Stimulated activated CD4-positive, alpha-beta T cell treated with anti-CD3 and anti-CD28 coated beads, Interleukin-15, amount 100 ng/mL, for 24 hours (primary cell): ENCODE data around the gene SNX25.

Experiments
- DNase-seq: peaks from one replicate; pipeline ENCODE4 v3.0.0-alpha.2; 2020

The SNX25 gene

DNA sequence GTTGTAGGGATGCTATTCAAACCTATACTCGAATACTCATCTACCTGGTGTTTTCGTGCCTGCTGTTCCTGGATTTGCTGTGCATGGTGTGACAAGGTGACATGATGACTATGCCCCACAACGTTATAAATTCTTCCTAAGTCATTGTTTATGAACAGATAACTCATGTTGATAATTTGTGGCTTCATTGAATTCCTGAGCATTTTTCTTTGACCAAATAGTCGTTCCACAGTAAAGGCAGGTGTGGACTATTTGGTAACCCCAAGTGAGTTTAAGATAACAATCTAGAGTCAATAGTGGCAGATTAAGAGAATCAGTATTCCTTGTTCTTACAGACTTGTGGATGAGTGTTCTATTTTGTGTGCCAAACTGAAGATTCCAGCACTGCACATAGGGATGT lies 59.9 kb downstream of the SNX25 start:
- no peak for DNase-seq

DNA sequence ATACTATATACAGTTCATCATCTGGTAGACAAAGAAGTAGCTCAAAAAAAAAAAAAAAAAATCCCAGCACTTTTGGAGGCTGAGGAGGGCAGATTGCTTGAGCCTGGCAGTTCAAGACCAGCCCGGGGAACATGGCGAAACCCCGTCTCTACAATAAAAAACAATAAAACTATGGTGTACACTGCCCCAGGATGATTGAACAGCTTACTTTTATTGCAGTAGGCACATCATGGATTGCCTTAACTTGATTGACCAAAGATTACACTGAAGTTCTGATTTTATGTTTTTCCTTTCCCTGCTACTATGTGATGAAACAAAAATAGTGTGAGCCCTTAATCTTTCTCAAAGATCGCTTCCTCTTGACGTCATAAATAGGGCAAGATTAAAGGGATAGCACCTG lies 60.6 kb downstream of the SNX25 start:
- DNase-seq, result no peak

DNA sequence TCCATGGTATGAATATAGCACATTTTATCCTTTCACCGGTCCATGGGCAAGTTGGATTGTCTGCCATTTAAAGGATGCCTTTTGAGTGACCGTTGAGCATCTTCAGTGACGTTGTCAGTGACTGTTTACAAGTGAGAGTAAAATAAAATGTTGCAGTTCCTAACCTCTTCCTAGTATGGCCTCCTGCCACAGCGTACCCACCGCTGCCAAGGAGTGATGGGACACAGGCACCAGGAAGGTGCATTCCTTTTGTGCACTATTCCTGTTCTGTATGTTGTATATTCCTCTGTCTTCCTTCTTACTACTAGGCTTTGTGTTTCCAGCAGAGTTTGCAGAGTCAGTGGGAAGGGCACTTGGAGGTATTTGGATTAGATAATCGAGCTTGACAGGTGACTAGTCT lies 61.5 kb downstream of the SNX25 start:
- DNase-seq, result no peak

DNA sequence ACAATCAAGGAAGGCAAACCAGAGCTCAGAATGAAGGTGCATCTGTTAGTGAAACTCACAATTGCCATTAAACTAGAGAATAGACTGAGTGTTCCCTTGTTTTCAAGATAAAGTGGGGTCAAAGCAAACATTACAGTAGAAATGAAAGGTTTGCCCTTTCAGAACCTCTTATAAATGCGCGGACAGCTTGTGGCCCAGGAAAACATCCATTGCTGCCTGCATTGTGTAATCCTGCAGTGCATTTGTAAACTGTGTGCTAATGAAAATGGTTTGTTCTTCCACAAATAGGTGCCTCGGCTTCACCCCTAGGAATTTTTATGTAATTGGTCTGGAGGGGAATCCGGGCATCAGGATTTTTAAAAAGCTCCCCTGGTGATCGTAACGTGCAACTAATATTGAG lies 62.8 kb downstream of the SNX25 start:
- DNase-seq, result no peak

DNA sequence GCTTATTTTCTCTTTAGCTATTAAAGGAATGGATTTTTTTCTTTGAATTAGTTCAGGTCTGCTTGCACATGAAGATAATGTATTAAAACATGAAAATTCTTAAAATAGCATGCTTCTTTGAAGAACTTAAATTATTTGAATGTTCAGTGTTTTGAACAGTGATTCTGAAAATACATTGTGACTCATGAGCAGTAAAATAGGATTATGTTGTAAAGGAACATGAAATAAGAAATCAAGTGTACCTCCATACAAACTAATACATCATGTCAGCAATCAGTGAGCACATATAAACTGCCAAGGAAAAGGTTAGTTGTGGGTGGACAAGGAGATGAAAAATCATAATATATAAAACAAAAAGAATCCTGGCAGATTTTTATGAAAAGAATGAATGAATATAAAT lies 66.1 kb downstream of the SNX25 start:
- no peak for DNase-seq

DNA sequence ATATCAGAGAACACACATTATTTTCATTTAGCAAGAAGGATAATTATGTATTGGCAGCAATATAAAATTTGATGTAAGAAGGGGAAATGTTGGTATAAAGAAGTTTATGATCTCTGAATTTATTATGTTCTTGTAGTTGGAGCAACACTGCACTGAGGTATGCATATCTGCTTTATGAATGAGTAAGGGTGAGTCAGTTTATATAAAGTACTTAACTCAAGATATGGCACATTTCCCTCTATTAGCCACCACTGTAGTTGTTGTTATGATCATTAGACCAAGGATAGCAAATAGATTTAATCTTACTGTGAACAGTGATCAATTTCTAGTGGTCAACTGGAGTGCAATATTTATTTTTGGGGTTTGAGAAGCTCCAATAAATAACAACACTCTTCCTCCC lies 66.6 kb downstream of the SNX25 start:
- DNase-seq, result no peak

DNA sequence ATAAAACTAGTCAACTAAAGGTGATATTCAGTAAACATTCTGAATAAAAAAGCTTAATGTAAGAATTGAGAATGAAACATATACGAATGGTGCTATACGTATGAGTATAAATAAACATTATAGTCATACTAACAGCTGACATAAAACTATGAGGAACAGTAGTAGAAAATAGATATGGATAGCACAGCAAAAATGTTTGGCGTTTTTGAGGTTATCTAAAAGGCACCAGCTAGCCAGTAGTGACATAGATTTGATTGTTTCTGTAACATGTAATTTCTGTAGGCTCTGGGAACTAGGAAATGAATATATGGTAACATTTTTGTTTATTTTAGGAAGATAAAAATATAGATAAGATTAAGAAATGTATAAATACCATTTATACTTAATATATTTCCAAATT lies 69.3 kb downstream of the SNX25 start:
- DNase-seq, result no peak

DNA sequence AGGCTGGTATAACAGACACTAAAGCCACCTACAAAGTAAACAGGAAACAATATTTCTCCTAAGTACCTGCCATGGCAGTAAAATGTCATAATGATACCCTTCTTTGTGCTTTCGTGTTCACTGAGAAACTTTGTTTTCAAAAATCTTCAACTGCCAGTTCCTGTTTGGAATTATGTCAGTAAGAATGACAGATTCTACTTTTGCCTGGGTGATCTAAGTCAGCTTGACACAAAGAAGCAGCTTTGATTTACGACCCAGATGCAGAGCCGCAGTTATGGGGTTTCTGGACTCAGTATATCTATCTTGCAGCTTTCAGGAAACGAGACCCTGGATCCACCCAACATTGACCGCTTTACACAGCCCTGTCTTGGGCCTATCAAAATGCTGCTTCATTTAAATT lies 71.2 kb downstream of the SNX25 start:
- no peak for DNase-seq

DNA sequence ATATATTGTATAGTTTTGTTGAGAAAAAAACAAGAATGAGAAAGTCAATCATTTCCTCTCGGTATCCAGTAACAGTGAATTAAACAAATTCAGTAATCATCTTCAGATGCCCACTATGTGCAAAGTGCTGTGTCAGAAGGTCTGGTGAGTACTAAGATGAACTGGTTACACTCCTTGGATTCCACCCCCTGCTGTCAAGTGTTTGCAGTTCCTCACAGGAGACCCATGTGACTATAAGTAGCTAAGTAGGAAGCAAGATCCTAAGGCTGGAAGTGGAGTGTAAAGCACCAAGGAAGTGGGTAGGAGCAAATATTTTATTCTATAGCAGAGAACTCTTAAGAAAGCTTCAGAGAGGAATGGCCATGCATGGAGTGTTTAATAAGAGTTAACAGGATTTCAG lies 73.6 kb downstream of the SNX25 start:
- no peak for DNase-seq

DNA sequence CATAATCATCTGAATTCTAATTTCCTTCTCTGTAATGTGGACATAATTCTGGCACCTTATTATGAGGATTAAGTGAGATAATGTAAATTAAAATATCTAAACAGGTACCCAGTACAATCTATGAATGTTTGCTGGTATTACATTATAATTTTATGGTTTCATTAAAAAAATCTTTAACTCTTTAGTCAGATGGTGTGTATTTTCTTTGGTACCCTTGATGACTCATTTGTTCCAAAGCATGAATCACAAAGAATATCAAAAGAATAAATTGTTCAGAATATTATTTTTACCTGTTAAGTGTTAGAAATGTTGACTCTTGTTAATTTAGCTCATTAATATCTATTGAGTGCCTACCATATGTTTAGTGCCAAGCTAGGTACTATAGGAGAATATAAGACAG lies 74.3 kb downstream of the SNX25 start:
- no peak for DNase-seq

DNA sequence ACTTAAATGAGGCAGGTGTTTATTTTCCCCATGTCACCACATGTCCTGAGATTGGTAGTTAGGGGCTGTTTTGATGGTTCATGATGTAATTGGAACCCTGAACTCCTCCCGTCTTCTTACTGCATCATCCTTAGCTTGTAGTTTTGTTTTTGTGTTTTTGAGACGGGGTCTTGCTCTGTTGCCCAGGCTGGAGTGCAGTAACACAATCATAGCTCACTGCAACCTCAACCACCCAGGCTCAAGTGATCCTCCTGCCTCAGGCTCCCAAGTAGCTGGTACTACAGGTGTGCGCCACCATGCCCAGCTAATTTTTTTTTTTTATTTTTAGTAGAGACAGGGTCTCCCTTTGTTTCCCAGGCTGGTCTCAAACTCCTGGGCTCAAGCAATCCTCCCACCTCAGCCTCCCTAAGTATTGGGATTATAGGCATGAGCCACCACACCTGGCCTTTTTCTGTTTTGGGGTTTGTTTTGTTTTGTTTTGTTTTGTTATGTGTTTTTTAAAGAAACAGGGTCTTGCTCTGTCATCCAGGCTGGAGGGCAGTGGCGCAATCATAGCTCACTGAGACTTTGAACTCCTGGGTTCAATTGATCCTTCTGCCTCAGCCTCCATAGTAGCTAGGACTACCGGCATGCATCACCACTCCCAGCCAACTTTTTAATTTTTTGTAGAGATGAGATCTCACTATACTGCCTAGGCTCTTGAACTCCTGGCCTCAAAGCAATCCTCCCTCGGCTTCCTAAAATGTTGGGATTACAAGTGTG lies 76.4 kb downstream of the SNX25 start:
- no peak for DNase-seq

DNA sequence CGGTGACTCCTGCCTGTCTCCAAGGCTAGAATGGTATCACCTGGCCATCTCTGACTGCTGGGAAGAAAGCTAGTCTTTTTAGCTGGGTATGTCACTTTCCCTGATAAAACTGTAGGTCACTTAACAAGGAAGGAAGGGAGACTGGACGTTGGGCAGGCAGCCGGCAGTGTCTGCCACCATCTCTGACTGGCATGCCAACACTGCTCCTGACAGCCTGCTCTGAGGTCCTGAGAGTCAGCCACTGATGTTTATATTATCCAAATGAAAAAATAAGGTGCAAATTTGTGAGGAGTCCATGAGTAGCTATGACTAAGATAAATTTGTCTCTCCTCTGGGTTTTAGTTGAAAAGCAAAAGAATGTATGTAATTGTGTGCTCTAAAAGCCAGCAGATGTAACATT lies 77.2 kb downstream of the SNX25 start:
- DNase-seq, result no peak

DNA sequence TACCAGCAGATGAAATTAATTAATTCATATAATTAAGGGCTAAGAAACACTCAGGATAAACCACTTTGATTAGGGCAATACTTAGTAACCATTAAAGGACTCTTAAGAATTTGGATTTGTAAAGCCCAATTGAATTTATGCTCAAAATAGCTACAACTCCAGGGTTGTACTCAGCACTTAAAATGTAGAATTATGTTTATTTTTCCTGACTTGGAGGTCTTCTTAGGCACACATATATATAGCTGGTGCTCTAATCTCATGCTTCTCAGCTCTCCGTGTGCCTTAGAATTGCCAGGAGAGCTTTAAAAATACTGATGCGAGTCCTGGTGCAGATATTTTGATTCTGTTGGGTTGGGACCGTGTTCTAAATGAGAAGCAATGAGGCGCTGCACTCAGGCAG lies 77.6 kb downstream of the SNX25 start:
- DNase-seq, result no peak

DNA sequence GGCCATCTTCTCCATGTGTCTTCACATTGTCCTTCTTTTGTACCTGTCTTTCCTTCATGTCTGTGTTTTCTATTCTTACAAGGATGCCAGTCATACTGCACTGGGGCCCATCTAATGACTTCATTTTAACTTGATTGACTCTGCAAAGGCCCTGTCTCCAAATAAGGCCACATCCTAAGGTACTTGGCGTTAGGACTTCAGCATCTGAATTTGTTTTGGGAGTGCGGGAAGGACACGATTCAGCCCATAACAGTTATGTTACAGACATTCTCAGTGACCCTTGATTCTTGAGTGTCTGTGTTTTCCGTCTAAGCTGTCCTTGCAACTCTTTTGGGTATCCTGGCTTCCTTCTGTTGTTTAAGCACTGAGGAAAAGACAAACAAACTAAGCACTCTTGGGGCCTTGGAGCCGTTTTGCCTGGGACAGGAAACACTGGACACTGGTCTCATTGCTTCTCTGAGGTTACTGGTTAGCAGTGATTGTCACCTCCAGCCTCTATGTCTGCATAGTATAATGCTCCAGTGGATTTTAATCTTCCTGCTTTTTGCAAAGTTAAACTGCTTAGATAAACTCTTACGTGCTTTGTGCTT lies 80.7 kb downstream of the SNX25 start:
- no peak for DNase-seq

DNA sequence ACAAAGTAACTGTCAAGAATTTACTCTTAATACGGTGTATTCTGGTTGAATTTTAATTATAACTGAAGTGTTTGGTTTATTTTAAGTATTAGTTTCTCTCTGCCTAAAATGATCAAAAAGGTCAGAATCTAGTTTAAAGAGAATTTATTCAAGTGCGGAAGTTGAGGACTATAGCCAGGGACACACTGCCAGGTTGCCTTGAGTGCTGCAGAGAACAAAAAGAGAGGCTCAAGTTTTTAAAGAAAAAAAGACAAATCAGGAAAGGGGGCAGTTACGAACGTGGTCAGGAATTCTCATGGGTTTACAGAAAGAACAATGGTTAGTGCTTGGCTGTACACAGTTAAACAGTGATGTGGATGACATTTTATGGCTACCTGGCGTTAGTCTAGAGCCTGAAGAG lies 81.3 kb downstream of the SNX25 start:
- DNase-seq, result no peak

DNA sequence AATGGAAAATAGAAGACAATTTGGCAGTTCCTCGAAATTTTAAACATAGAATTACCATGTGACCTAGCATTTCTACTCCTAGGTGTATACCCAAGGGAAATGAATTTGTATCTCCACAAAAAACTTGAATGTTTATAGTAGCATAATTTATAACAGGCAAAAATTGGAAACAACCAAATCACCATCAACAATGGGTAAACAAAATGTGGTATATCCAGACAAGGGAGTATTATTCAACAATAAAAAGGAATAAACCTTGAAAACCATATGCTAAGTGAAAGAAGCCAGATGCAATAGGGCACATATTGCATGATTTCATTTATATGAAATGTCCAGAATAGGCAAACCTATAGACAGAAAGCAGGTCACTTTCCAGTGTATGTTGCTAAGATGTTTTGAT lies 83.8 kb downstream of the SNX25 start:
- no peak for DNase-seq

DNA sequence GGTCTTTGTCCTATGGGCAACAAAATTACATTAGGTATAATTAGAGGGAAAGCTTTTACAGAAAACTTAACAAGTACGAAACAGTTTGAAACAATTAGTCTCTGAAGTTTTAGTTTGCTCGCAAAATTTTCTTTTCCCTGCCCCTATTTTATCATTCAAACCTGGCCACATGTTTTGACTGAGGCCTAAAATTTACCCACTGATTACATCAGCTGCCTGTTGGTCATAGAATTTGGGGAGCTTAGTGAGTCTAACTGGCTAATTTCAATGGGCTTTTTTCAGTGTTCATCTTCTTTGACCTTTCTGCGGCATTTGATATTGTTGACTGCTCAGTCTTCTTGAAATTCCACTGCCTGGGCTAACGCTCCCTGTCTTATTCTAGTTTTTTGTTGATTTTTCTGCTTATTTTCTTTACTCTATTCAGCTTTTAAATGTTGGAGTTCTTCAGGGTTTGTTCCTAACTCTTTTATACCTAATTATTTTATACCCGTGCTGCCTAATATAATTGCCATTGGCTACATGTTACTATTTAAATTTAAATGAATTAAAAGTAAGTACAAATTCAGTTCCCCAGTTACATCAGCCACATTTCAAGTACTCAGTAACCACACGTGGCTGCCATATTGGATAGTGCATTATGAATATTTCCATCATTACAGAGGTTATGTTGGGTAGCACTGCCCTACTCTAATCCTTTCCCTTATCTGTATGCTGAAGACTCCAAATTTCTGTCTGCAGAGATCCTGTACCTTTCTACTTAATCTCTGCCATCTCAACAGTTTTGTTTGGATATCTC lies 87.5 kb downstream of the SNX25 start:
- DNase-seq, result no peak

DNA sequence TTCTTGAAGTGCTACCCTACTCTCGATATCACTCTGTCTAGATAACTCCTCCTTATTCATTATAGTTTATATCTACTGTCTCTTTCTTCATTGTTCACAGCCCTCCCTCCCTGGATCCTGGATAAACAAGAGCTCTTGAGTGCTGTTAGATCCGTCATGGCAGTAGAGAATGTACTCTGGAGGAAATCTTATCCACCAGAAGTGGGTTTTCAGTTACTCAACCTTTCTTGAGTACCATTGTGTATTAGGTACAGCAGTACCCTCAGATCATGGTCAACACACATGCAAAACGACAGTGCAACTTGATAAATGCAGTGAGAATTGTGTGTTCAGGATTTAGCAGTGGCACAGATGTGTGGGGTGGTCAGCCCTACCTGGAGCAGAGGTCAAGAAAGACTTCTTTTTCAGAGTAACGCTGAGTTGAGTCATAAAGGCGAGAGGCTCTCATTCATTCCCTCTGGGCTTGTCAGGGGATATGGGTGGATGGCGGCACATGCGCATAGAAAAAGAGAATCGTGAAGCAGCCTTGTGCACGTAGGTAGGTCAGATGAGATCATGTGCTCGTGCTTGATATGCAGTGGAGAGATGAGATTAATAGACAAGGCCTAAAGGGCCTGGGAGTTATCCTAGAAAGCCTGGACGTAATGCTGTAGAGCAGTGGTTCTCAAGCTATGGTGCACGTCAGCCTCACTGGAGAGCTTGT lies 89.5 kb downstream of the SNX25 start:
- DNase-seq, result no peak

DNA sequence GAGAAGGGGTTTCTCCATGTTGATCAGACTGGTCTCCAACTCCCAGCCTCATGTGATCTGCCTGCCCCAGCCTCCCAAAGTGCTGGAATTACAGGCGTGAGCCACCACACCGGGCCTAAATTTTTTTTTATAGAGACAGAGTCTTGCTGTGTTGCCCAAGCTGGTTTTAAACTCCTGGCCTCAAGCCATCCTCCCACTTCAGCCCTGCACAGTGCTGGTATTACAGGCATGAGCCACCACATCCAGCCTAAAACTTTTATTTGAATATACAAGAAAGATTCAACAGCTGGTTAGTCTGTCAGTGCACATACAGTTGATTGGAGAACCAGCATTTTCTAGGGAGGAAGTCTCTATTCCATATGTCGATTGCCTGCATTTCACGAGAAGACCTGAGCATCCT lies 95.1 kb downstream of the SNX25 start:
- no peak for DNase-seq

DNA sequence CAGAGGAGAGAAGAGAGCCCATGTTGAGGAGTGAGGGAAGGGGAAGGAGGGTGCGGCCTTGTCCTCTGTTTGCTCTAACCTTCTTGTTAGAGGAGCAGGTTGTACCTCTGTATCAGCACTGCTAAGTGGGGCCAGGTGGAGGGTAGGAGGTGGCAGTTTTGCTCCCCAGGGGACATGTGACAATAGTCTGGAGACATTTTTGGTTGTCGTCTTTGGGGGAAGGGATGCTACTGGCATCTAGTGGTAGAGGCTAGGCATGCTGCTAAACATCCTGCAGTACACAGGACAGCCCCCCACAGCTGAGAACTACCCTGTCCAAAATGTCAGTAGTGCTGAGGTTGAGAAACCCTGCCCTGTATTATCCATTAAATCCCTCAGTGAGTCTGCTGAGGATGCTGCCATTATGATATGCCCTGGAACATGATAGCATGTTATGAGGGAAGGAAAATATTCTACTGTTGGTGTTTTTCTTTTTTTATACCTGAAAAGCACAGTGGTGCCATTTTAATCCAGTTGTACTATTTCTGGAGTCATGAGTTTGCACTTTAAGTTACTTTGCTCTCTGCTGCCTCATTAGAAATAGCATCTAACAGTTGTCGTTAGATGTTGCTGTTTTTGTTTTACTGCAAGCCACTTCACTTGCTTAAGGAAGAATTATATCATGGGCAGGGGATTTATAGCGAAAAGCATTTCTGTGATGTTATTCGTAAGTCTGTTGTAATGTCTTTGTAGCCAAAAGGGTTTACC lies 95.7 kb downstream of the SNX25 start:
- DNase-seq, result peak; percentile 14

DNA sequence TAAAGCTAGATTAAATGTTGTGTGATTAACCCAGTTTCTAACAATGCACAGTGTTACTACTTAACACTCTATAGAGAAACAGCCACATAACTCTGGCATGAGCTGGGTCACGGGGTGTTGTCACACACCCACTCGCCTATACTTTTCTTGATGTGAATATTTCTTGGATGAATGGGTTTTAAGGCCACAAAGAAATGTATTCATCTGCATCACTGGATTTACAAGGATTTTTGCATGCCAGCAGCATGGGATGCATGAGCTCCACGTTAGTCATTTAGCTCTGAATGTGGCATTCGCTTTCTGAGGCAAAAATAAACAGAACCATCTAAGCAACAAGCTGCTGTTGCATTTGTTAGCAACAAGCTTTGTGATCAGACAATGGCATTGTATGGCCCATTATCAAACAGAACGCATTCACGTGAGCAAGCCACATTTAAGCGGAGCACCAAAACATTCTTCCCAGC lies 96.6 kb downstream of the SNX25 start:
- DNase-seq, result no peak

DNA sequence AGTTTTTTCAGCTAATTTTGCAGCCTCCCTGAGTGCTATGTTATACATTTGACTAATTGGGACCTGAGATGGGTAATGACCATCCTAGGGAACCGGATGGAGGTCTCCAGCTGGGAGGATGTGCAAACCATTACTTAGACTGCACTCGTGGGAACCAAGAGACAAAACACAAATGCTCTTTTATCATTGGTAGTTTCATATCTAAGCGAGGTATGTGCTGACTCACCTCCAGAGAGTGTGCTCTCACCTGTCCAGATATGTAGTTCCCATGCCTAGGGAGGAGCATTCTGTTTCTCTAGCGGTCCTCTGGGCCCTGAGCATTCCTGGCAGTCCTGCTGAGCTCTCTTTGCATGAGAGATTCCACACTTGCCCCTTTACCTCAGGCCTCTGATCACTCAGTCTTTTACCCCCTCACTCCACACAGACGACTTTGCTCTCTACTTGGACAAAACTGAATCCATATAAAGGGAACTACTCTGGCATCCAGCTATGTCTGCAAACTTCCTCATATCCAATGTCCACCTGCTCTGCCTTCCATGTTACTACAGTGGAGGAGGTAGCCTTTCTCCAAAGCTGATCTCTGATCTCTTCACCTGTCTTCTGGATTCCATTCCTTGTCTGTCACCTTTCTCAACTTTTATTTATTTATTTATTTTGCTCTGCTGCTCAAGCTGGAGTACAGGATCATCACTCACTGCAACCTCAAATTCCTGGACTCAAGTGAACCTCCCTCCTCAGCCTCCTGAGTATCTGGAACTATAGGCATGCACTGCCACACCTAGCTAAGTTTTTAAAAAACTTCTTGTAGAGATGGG lies 97.9 kb downstream of the SNX25 start:
- DNase-seq, result no peak
